Suppressor macrophage treated with lipopolysaccharide for 4 hours (primary cell): Measurements from ENCODE around the gene RFC1.
"Not testable (repeated sequence)": the region's sequence is repeated elsewhere in the genome, so short reads cannot be mapped to it uniquely, and the experiment has no call there.

ENCODE experiments used
- DNase-seq: peaks from one replicate; pipeline ENCODE4 v3.0.0-alpha.2; 2020

The RFC1 gene

DNA sequence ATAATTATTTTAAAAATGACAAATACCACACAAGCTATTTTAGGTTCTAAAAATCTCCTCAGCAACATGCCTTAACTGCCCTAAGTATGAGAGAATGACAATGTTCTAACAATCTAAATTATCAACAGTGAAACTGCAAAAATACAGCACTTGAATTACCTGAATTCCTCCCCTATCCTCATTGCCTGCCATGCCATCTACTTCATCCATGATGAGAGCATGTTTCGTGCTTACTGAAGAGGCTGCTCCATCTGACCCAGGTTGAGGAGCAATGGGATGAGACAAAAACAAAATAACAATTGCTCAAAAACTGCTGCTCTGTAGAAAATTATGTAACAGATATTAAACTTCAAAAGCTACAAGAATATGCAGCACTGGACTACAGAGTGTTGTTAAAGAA is 63.3 kb downstream of the RFC1 start:
- no peak for DNase-seq

GRCh38 chr4:39295784-39296183 is 70.4 kb downstream of the RFC1 start:
- no peak for DNase-seq

DNA sequence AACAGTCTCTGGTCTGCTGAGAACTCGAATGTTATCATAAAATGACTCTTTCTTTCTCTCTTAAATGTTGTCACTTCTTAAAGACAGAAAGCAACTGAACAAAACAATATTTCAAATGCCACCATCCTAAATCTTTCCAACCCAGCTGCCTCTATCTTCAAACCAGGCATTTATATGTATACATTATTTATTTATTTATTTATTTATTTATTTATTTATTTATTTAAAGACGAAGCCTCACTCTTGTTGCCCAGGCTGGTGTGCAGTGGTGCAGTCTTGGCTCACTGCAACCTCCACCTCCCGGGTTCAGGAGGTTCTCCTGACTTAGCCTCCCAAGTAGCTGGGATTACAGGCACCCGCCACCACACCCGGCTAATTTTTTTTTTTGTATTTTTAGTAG is 73.7 kb downstream of the RFC1 start:
- not testable (repeated sequence) for DNase-seq

- no peak for DNase-seq
Observed at GRCh38 chr4:39291686-39292085, 74.5 kb downstream of the RFC1 start.

GRCh38 chr4:39287223-39287622 is 78.9 kb downstream of the RFC1 start:
- DNase-seq = no peak

DNA sequence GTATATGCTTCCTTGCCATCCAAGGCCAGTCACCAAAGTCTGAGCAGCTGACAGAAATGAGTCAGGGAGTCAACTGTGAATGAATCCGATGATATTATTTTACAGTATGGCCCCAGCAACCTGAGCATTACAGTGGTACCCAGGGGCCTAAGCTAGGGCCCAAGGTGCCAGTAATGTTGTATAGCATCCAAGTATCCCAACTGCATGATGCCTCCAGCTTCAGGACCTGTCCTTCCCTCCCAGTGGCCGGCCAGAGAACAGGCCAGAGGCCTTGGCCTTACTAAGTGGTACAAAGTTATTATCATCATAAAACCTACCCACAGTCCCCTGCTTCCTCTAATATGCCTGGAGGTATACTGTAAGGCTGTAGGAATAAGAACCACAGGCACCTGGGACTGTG is 79.9 kb downstream of the RFC1 start:
- no peak for DNase-seq

GRCh38 chr4:39285853-39286252 is 80.3 kb downstream of the RFC1 start:
- no peak for DNase-seq

GRCh38 chr4:39285111-39285795 is 80.9 kb downstream of the RFC1 start:
- no peak for DNase-seq

- DNase-seq = no peak
Observed at GRCh38 chr4:39280770-39281169, 85.4 kb downstream of the RFC1 start.

- no peak for DNase-seq
Observed at GRCh38 chr4:39279416-39279815, 86.7 kb downstream of the RFC1 start.

- DNase-seq = no peak
Observed at GRCh38 chr4:39278476-39278875, 87.7 kb downstream of the RFC1 start.

- not testable (repeated sequence) for DNase-seq
Observed at GRCh38 chr4:39277661-39278060, 88.5 kb downstream of the RFC1 start.

DNA sequence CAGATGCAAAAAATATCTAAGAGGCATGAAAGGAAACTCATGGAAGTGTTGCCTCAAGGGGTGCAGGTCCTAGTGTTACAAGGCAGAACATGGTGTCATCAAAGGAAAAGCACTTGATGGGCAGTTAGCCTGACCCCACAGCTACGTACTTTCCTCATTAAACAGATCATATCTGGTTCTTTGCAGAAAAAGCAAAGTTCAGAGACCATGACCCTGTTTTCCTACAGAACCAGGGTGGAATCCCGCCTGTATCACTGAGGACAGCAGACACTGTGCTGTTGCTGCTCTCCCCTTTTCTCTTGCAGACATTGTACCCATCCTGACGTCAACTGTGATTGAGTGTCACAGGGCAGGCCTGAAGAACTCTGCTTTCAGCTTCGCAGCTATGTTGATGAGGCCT is 91.7 kb downstream of the RFC1 start:
- DNase-seq = no peak

DNA sequence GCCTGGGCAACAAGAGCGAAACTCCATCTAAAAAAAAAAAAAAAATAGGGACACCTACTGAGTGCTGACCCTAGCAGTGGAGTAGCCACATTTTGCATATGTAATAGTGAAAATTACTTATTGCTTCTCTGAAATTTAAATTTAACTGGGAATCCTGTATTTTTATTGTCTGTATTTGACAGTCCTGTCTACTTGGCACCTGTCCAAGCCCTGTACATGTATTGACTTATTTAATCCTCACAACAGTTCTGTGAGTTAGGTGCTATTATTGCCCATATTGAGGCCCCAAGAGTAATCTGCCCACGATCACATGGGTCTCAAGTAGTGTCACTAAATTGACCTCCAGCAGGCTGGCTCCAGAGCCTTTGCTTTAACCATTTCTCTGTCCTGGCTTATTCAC is 102.3 kb downstream of the RFC1 start:
- no peak for DNase-seq

DNA sequence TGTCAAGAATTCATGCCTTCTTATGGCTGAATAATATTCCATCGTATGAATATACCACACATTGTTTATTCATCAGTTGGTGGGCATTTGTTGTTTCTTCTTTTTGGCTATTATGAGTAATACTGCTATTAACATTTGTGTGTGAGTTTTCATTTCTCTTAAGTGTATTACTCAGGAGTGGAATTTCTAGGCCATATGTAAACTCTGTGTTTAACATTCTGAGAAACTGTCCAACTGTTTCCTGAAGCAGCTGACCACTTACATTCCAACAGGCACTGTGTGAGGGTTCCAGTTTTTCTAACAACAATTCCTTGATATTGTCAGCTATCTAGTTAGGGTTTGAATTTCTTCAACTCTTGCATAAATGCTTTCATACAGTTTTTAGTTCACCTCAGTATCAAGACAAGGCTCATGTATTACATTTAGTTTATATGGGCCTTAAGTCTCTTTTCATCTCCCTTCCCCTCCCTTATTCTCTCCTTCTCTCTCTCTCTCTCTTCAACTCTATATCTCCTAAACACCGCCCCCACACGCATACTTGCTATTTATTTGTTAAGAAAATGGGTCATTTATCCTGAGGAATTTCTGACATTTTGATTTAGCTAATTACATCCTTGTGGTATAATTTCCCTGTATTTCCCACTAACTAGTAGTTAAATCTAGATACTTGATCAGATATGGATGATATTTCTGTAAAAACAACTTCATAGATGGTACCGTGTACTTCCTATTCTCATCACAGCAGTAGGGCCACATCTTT is 106.4 kb downstream of the RFC1 start:
- DNase-seq = peak; percentile 11

DNA sequence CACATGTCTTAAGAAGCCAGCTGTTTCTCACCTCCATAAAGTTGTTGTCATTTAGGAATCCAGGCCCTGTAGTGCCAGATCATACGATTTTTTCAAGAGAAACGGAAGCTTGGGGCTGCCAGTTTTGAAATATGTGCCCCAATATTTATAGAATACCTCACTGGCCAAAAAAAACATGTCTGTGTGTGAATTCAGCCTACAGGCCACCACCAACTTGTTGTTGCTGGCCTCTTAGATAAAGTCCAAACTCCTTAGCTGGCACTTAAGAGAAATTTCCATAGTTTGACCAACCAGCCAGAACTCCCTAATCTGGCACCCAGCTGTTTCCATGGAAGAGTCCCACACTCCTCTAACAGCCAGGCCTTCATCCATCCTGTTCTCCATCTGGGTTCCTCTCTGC is 109.7 kb downstream of the RFC1 start:
- DNase-seq = no peak

GRCh38 chr4:39255871-39256270 is 110.3 kb downstream of the RFC1 start:
- DNase-seq = no peak

DNA sequence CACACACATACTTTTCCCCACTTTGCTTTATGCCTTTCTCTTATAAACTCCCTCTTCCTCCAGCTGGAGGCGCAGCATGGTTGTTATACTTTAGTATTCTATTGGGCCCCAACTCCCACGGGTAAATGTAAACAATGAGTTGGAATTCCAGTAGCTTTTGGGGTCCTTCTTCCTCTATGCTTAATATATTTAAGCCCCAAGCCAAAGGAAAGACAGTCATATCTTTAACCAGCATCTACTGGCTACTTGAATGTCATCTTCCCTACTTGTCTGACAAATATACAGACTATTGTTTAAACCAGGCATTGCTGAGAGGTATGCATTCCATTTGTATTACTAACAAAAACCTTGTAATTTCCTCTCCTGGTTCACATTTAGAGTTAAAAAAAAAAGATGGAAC is 110.9 kb downstream of the RFC1 start:
- no peak for DNase-seq

DNA sequence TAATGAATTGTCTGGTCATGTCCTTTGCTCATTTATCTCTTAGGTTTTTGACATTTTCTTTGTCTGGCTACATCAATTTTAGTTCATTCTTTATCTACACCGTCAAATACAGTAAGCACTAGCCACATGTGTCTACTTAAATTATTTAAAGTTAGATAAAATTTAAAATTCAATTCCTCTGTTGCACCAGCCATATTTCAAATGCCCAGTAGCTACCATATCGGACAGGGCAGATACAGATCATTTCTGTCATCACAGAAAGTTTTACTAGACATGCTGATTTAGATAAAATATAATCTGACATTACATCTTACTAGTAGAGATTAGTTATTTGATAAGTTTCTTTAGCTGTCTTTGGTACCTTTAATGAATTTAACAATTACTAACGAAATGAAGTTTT is 122.7 kb downstream of the RFC1 start:
- no peak for DNase-seq
